ENCODE measurements around the gene HSPG2.

DNA sequence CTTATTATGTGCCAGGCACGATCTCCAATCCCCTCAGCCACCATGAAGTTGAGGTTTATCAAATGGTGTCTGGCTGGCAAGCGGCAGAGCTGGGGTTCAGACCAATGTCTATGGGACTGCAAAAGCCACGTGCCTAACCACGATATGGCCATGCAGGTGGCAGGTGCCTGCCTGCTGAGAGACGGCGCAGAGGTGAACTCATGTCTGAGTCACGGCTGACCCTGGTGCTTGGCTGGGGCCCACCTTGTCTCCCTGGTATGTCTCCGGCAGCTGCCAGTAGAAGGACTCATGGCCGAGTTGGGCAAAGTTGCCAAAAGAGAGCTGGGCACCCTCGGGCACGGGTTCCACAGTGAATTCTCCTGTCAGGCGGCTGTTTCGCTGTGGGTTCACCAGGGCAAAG, 65.2 kb downstream of the HSPG2 start:
- TF ChIP-seq POLR2A (IDR thresholded peaks at IDR 0.05; ENCODE audit: control extremely low read depth in 1 of 2, low read depth in 2 of 2, low read length in 2 of 2), result no peak
- no peak for TF ChIP-seq EZH2 (IDR thresholded peaks at IDR 0.05; ENCODE audit: low read depth, low read length, severe bottlenecking)
- TF ChIP-seq CREB1 (IDR thresholded peaks at IDR 0.05), result no peak
